Panc1 (cell line): ENCODE results near the gene TIRAP. TPM values are rescaled to one million over a fixed set of nuclear protein-coding genes. Genes with fewer than 3 reads are reported as not detected.

Source experiments
- ATAC-seq: fragments of 200-7000 bp; cut with Tn5 transposase; 2 replicates; pipeline ENCODE4 v1.9.1; 2020; ENCODE audit warnings: mild to moderate bottlenecking, moderate library complexity
- BruUV-seq: library from RNA; stranded (reverse); fragments of 400-500 nt; replicated peaks from 2 replicates; lab custom pipeline; 2021; lab: Mats Ljungman, UMichigan
- CTCF ChIA-PET: fragments of 300-600 bp; sonication (Branson Sonifier 250); formaldehyde crosslinking; loops from one replicate; lab custom pipeline; 2022; ENCODE audit warnings: antibody characterized with exemption; lab: Charles Lee
- POLR2A ChIA-PET: fragments of 300-600 bp; sonication (Branson Sonifier 250); formaldehyde crosslinking; loops from one replicate; lab custom pipeline; 2022; ENCODE audit warnings: antibody characterized with exemption; lab: Charles Lee
- DNase-seq: peaks from one replicate; pipeline ENCODE4 v3.0.0-alpha.2; 2010; ENCODE audit warnings: low read depth, low spot score
- H3K27ac ChIP-seq: 2 replicates; pipeline ENCODE4 v1.5.1; 2011; ENCODE audit warnings: mild to moderate bottlenecking, low read length, inconsistent platforms
- H3K27me3 ChIP-seq: fragments of 200-500 bp; sonication (Bioruptor generic); 2 replicates; pipeline ENCODE4 v1.6.0; 2014; ENCODE audit warnings: low read length, inconsistent platforms; ENCODE audit not compliant: control insufficient read depth, insufficient read depth
- H3K36me3 ChIP-seq: fragments of 200-500 bp; sonication (Bioruptor generic); 2 replicates; pipeline ENCODE4 v1.5.1; 2014; ENCODE audit warnings: inconsistent platforms, mild to moderate bottlenecking, low read length, moderate library complexity; ENCODE audit not compliant: control insufficient read depth, insufficient read depth
- H3K4me1 ChIP-seq: 2 replicates; pipeline ENCODE4 v1.5.1; 2011; ENCODE audit warnings: inconsistent platforms, mild to moderate bottlenecking, low read length, moderate library complexity; ENCODE audit not compliant: control insufficient read depth, insufficient read depth
- H3K4me3 ChIP-seq, 2 experiments: 2 replicates each; pipeline ENCODE4 v1.5.1; 2011 to 2012; ENCODE audit warnings: low read depth in 2 of 2, low read length in 2 of 2, mild to moderate bottlenecking in 2 of 2, inconsistent platforms in 1 of 2, moderate library complexity in 1 of 2
- H3K9me3 ChIP-seq: fragments of 200-500 bp; sonication (Bioruptor generic); 2 replicates; pipeline ENCODE4 v1.5.1; 2014; ENCODE audit warnings: low read depth, mild to moderate bottlenecking, inconsistent platforms, low read length, moderate library complexity; ENCODE audit not compliant: control insufficient read depth, insufficient read depth
- POLR2AphosphoS5 ChIP-seq: IDR thresholded peaks from 2 replicates; pipeline ENCODE4 v1.6.1; 2012; ENCODE audit warnings: mild to moderate bottlenecking, low read depth, low read length, moderate library complexity
- REST ChIP-seq, 2 experiments: IDR thresholded peaks; 2 replicates each; pipeline ENCODE4 v1.6.1; 2011 to 2012; ENCODE audit warnings: low read depth in 2 of 2, control low read depth in 1 of 2, low read length in 1 of 2, mild to moderate bottlenecking in 1 of 2, moderate library complexity in 1 of 2; ENCODE audit not compliant: insufficient read depth in 1 of 2
- SIN3A ChIP-seq: IDR thresholded peaks from 2 replicates; pipeline ENCODE4 v1.6.1; 2012; ENCODE audit warnings: low read depth, mild to moderate bottlenecking, low read length, moderate library complexity, borderline replicate concordance; ENCODE audit not compliant: insufficient read depth
- TCF7L2 ChIP-seq: IDR thresholded peaks from 2 replicates; pipeline ENCODE4 v1.6.1; 2011; ENCODE audit warnings: mild to moderate bottlenecking, low read depth, low read length, inconsistent platforms
- in situ Hi-C: cut with HindIII; loops from 2 replicates; pipeline ENCODE4 v1.10.0; 2016; ENCODE audit warnings: low sequenced_read_pairs, low pct_unique_long_range_greater_than_20kb
- intact Hi-C: fragments of 100-400 bp; cut with micrococcal nuclease; formaldehyde crosslinking; loops from one replicate; pipeline ENCODE4 v1.10.0; 2022; ENCODE audit not compliant: unreplicated experiment
- total RNA-seq: library from RNA; stranded (reverse); gene quantifications from one replicate; pipeline ENCODE4 v1.2.1, GENCODE V29; 2021; ENCODE audit not compliant: unreplicated experiment
- TF ChIP-seq, protein P1 (sequence below): fragments of 450-650 bp; IDR thresholded peaks from 2 replicates; pipeline ENCODE4 v1.5.1; 2017; ENCODE audit warnings: mild to moderate bottlenecking

Gene TIRAP
- total RNA-seq, 1 experiment from 2014 or later, result 19.3 TPM

DNA sequence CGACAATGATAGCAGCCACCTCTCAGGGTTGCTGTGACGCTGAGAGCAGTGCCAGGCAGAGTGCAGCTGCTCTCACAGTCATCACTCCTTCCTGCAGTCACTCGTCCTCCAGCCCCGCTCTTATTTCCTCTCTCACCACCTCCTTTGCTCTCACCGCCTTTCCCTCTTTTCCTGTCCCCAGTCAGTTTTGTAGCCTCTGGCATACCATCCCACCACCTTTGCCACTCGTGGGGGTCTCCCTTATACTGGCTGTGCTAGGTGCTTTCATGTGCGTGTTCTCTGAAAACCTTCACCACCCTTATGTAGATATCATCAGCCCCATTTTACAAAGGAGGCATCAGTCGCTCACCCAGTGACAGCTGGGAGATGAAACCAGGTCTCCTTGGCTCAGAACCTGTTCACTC is 53.2 kb downstream of the TIRAP start:
- no TSS peak for BruUV-seq
- ATAC-seq, result no peak
- POLR2A ChIA-PET, result interaction anchor here (0.7 kb wide), 1 partner anchor 8 kb away, joined by 13 read pairs; no protein-coding TSS in a partner anchor
- Histone ChIP-seq H3K4me3 (no peak overlapping the region), H3K9me3 (no peaks in the 10 kb centered on the region), H3K36me3 (no peaks in the 10 kb centered on the region; the same call in 1 of the 2 replicates), H3K4me1 (no peaks in the 10 kb centered on the region), H3K27ac (no peak overlapping the region), H3K27me3 (no peaks in the 10 kb centered on the region)
- DNase-seq, result no peak
- no peak for TF ChIP-seq REST (IDR thresholded peaks at IDR 0.05; ENCODE audit: insufficient read depth in 1 of 2, low read depth in 2 of 2, low read length in 1 of 2)
- in situ Hi-C loops, result no loop called here
- intact Hi-C loops, result no loop called here
- CTCF ChIA-PET, result no interaction called here

- in situ Hi-C loops, result no loop called here
- ChIA-PET CTCF (no interaction called here), POLR2A (no interaction called here)
- TF ChIP-seq REST (IDR thresholded peaks at IDR 0.05; ENCODE audit: insufficient read depth in 1 of 2, low read depth in 2 of 2, low read length in 1 of 2) (no peak), POLR2AphosphoS5 (no peak), TCF7L2 (no peak), SIN3A (no peak)
- TF ChIP-seq, protein P1, sequence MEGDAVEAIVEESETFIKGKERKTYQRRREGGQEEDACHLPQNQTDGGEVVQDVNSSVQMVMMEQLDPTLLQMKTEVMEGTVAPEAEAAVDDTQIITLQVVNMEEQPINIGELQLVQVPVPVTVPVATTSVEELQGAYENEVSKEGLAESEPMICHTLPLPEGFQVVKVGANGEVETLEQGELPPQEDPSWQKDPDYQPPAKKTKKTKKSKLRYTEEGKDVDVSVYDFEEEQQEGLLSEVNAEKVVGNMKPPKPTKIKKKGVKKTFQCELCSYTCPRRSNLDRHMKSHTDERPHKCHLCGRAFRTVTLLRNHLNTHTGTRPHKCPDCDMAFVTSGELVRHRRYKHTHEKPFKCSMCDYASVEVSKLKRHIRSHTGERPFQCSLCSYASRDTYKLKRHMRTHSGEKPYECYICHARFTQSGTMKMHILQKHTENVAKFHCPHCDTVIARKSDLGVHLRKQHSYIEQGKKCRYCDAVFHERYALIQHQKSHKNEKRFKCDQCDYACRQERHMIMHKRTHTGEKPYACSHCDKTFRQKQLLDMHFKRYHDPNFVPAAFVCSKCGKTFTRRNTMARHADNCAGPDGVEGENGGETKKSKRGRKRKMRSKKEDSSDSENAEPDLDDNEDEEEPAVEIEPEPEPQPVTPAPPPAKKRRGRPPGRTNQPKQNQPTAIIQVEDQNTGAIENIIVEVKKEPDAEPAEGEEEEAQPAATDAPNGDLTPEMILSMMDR, result no peak
- BruUV-seq, result no TSS peak
- no peak for DNase-seq
- no peak for ATAC-seq
- no peak overlapping the region for H3K4me3 ChIP-seq
- H3K9me3 ChIP-seq, result no peaks in the 10 kb centered on the region
- intact Hi-C loops, result no loop called here
- peaks cover 2% of the 10 kb centered on the region; the same call in 1 of the 2 replicates for H3K4me1 ChIP-seq
- no peak overlapping the region for H3K27ac ChIP-seq
- no peaks in the 10 kb centered on the region for H3K27me3 ChIP-seq
- peaks cover 3% of the 10 kb centered on the region; the same call in 1 of the 2 replicates for H3K36me3 ChIP-seq
Observed at GRCh38 chr11:126336671-126337101, 53.8 kb downstream of the TIRAP start.
